ENCODE measurements around the gene GDAP2. TPM values are rescaled to one million over a fixed set of nuclear protein-coding genes. Genes with fewer than 3 reads are reported as not detected.

GDAP2 gene
- total RNA-seq, 1 experiment from 2014 or later, result 14.5 TPM

DNA sequence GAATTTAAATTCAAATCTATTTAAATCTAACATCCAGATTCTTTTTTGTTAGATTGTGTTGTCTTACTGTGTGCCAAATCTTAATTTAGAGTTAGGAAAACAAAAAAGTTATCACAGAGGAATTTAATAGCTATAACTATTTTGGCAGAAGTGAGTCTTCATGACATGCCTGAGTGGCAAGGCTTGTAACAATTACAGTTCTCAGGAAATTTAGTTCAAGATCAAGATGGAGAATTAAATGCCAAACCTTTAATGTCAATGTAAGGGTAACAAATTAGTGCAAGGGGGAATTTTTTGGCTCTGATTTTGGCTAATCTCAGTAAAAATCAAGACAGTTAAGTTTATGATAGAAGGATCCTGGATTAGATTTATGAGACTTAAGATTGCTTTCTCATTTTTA lies 58.4 kb downstream of the GDAP2 start:
- TF ChIP-seq, protein P1, sequence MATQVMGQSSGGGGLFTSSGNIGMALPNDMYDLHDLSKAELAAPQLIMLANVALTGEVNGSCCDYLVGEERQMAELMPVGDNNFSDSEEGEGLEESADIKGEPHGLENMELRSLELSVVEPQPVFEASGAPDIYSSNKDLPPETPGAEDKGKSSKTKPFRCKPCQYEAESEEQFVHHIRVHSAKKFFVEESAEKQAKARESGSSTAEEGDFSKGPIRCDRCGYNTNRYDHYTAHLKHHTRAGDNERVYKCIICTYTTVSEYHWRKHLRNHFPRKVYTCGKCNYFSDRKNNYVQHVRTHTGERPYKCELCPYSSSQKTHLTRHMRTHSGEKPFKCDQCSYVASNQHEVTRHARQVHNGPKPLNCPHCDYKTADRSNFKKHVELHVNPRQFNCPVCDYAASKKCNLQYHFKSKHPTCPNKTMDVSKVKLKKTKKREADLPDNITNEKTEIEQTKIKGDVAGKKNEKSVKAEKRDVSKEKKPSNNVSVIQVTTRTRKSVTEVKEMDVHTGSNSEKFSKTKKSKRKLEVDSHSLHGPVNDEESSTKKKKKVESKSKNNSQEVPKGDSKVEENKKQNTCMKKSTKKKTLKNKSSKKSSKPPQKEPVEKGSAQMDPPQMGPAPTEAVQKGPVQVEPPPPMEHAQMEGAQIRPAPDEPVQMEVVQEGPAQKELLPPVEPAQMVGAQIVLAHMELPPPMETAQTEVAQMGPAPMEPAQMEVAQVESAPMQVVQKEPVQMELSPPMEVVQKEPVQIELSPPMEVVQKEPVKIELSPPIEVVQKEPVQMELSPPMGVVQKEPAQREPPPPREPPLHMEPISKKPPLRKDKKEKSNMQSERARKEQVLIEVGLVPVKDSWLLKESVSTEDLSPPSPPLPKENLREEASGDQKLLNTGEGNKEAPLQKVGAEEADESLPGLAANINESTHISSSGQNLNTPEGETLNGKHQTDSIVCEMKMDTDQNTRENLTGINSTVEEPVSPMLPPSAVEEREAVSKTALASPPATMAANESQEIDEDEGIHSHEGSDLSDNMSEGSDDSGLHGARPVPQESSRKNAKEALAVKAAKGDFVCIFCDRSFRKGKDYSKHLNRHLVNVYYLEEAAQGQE (IDR thresholded peaks at IDR 0.05; ENCODE audit: insufficient read depth in 1 of 2, low read depth in 2 of 2, low read length in 1 of 2), result no peak
- TF ChIP-seq POLR2AphosphoS5 (IDR thresholded peaks at IDR 0.05; ENCODE audit: low read depth, low read length) (no peak), SIN3A (IDR thresholded peaks at IDR 0.05; ENCODE audit: borderline replicate concordance, insufficient read depth, low read depth, low read length) (no peak), TCF7L2 (IDR thresholded peaks at IDR 0.05; ENCODE audit: low read depth, low read length) (no peak)
- TF ChIP-seq, protein P2, sequence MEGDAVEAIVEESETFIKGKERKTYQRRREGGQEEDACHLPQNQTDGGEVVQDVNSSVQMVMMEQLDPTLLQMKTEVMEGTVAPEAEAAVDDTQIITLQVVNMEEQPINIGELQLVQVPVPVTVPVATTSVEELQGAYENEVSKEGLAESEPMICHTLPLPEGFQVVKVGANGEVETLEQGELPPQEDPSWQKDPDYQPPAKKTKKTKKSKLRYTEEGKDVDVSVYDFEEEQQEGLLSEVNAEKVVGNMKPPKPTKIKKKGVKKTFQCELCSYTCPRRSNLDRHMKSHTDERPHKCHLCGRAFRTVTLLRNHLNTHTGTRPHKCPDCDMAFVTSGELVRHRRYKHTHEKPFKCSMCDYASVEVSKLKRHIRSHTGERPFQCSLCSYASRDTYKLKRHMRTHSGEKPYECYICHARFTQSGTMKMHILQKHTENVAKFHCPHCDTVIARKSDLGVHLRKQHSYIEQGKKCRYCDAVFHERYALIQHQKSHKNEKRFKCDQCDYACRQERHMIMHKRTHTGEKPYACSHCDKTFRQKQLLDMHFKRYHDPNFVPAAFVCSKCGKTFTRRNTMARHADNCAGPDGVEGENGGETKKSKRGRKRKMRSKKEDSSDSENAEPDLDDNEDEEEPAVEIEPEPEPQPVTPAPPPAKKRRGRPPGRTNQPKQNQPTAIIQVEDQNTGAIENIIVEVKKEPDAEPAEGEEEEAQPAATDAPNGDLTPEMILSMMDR (IDR thresholded peaks at IDR 0.05), result no peak
- intact Hi-C loops (cut with micrococcal nuclease; ENCODE audit: unreplicated experiment) (no loop called here), in situ Hi-C loops (cut with HindIII; ENCODE audit: low pct_unique_long_range_greater_than_20kb, low sequenced_read_pairs) (no loop called here)
- H3K9me3 ChIP-seq (ENCODE audit: control insufficient read depth, insufficient read depth, low read depth, low read length), result no peaks in the 10 kb centered on the region; the same call in 1 of the 2 replicates
- no TSS peak for BruUV-seq (replicated peaks)
- H3K4me3 ChIP-seq (ENCODE audit: low read depth in 2 of 2, low read length in 2 of 2), result no peak overlapping the region
- ATAC-seq, result no peak
- H3K27ac ChIP-seq (ENCODE audit: low read length), result no peak overlapping the region
- H3K4me1 ChIP-seq (ENCODE audit: control insufficient read depth, insufficient read depth, low read length), result no peaks in the 10 kb centered on the region
- peaks cover 2% of the 10 kb centered on the region; the same call in 1 of the 2 replicates for H3K36me3 ChIP-seq (ENCODE audit: control insufficient read depth, insufficient read depth, low read length)
- CTCF ChIA-PET, result no interaction called here
- POLR2A ChIA-PET, result no interaction called here
- H3K27me3 ChIP-seq (ENCODE audit: control insufficient read depth, insufficient read depth, low read length), result no peaks in the 10 kb centered on the region
- no peak for DNase-seq (ENCODE audit: low read depth, low spot score)

DNA sequence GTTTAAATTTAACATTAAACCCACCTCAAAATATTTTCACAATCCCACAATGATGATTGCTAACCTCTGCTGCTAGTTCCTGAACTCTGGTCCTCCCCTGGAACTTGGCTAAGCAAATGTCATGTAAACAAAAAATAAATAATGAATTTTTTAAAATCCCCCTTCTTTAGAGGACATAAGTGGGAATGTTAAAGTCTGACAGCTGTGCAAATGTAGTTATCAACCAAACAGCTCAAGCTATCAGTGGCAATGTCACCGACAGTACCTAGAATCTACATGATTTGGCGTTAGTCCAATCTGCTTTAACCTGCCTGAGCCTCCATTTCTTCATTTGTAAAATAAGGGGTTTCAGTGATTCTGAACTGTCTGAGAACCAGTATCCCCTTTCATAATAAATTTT lies 67.7 kb downstream of the GDAP2 start:
- Histone ChIP-seq H3K27me3 (ENCODE audit: control insufficient read depth, insufficient read depth, low read length) (no peaks in the 10 kb centered on the region), H3K9me3 (ENCODE audit: control insufficient read depth, insufficient read depth, low read depth, low read length) (no peaks in the 10 kb centered on the region), H3K4me3 (ENCODE audit: low read depth in 2 of 2, low read length in 2 of 2) (no peak overlapping the region), H3K36me3 (ENCODE audit: control insufficient read depth, insufficient read depth, low read length) (no peaks in the 10 kb centered on the region), H3K27ac (ENCODE audit: low read length) (no peak overlapping the region), H3K4me1 (ENCODE audit: control insufficient read depth, insufficient read depth, low read length) (0 out of 2 replicates have a peak, but pooled peaks cover 8% of the 10 kb centered on the region)
- no peak for DNase-seq (ENCODE audit: low read depth, low spot score)
- ATAC-seq, result no peak
- no peak for TF ChIP-seq TCF7L2 (IDR thresholded peaks at IDR 0.05; ENCODE audit: low read depth, low read length)
- TF ChIP-seq POLR2AphosphoS5 (IDR thresholded peaks at IDR 0.05; ENCODE audit: low read depth, low read length), result no peak
- TF ChIP-seq, protein P1 (IDR thresholded peaks at IDR 0.05; ENCODE audit: insufficient read depth in 1 of 2, low read depth in 2 of 2, low read length in 1 of 2), result no peak
- TF ChIP-seq SIN3A (IDR thresholded peaks at IDR 0.05; ENCODE audit: borderline replicate concordance, insufficient read depth, low read depth, low read length), result no peak
- TF ChIP-seq, protein P2 (IDR thresholded peaks at IDR 0.05), result no peak
- intact Hi-C loops (cut with micrococcal nuclease; ENCODE audit: unreplicated experiment), result no loop called here
- CTCF ChIA-PET, result no interaction called here
- POLR2A ChIA-PET, result interaction anchor here (0.7 kb wide), 1 partner anchor 336 kb away, joined by 3 read pairs; no protein-coding TSS in a partner anchor
- BruUV-seq (replicated peaks), result no TSS peak
- in situ Hi-C loops (cut with HindIII; ENCODE audit: low pct_unique_long_range_greater_than_20kb, low sequenced_read_pairs), result no loop called here
